GM10248 (cell line): ENCODE measurements around the gene TAF11L3.
"Not testable (repeated sequence)": the region's sequence is repeated elsewhere in the genome, so short reads cannot be mapped to it uniquely, and the experiment has no call there.

Experiments used
- CTCF ChIA-PET: fragments of 300-600 bp; sonication (Branson Sonifier 250); formaldehyde crosslinking; extraction: SDS; loops from one replicate; lab custom pipeline; 2021; ENCODE audit warnings: antibody characterized with exemption; lab: Yijun Ruan, JAX
- POLR2A ChIA-PET: fragments of 350-650 bp; sonication (Branson Sonifier 250); formaldehyde crosslinking; extraction: SDS; loops from one replicate; lab custom pipeline; 2020; ENCODE audit warnings: antibody characterized with exemption; lab: Yijun Ruan, JAX
- DNase-seq: peaks from one replicate; pipeline ENCODE4 v3.0.0; 2012; ENCODE audit errors: extremely low spot score
- CTCF ChIP-seq: IDR thresholded peaks from 2 replicates; pipeline ENCODE4 v1.5.1; 2012; ENCODE audit warnings: mild to moderate bottlenecking, low read depth; ENCODE audit errors: extremely low read depth, missing control alignments, control extremely low read depth

Gene TAF11L3

DNA sequence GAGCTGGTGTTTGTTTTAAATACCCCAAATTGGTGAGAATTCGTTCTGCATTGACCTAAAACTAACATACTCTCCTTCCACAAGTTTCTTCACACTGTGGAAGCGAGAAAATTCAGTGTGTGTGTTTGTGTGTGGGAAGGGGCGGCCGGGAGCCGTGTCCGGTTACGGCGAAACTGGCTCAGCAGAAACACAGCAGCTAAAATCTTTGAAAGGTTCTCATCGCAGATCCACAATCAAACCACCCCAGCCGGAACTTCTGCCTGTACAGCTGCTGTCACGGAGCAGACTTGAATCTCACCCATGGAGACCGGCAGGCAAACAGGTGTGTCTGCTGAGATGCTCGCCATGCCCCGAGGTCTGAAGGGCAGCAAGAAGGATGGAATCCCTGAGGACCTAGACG is at the start of gene TAF11L3:
Gene TAF11L3, plus strand, starts transcription at position 301 of the 400 bp plus-strand sequence.
- CTCF ChIA-PET, DNase-seq, POLR2A ChIA-PET: not testable (repeated sequence)

DNA sequence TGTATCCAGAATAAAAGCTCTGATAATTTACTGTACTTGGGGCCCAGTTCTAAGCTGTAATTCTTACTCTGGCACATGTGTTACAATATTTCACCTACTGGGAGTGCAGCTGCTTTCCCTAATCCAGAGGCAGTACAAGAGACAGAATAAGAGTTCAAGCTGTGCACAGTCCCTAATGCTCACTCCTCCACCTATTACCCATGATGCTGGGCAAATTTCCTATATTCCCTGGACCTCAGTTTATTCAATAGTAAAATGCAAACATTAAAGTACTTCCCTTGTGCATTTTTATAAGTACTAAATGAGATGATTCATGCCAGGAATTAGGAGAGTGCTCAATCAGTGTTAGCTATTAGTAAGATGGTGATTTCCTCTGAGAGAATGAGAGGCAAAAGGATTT is 48.1 kb upstream of the TAF11L3 start:
- ChIA-PET CTCF (interaction anchor here (0.9 to 4.0 kb wide), 2 partner anchors 15 to 254 kb away, joined by 3 to 15 read pairs; no protein-coding TSS in a partner anchor), POLR2A (no interaction called here)
- DNase-seq, result no peak
- TF ChIP-seq CTCF, result no peak

DNA sequence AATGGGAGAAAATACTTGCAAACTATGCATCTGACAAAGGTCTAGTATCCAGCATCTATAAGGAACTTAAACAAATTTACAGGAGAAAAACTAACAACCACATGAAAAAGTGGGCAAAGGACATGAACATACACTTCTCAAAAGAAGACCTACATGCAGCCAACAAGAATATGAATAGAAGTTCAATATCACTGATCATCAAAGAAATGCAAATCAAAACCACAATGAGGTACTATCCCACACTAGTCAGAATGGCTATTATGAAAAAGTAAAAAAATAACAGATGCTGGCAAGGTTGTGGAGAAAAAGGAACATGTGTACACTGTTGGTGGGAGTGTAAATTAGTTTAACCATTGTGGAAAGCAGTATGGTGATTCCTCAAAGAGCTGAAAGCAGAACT is 43.1 kb upstream of the TAF11L3 start:
- POLR2A ChIA-PET, DNase-seq, CTCF ChIA-PET: not testable (repeated sequence)

GRCh38 chr5:17477043-17477442 is 41.1 kb upstream of the TAF11L3 start:
- no peak for TF ChIP-seq CTCF
- no peak for DNase-seq
- ChIA-PET CTCF (no interaction called here), POLR2A (no interaction called here)

GRCh38 chr5:17477573-17478265 is 40.4 kb upstream of the TAF11L3 start:
- TF ChIP-seq CTCF, result no peak
- CTCF ChIA-PET, result no interaction called here
- POLR2A ChIA-PET, result no interaction called here
- no peak for DNase-seq

GRCh38 chr5:17481378-17481777 is 36.8 kb upstream of the TAF11L3 start:
- CTCF ChIA-PET, result interaction anchor here (1.4 kb wide), 1 partner anchor 15 kb away, joined by 3 read pairs; no protein-coding TSS in a partner anchor
- TF ChIP-seq CTCF, result no peak
- POLR2A ChIA-PET, result no interaction called here
- no peak for DNase-seq

DNA sequence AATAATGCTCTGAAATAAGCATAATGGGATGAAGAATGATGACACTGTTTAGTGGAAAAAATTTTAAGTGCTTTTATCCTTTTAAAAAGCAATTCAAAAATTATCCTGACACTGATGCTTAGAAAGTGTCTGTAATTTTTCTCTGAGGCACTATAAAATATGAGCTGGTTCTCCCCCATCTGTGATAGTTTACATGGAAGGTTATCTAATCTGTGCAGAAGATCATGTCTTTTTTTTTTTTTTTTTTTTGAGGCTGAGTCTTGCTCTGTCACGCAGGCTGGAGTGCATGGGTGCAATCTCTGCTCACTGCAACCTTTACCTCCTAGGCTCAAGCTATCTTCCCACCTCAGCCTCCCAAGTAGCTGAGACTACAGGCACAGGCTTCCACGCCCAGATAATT is 35.4 kb upstream of the TAF11L3 start:
- POLR2A ChIA-PET, result no interaction called here
- TF ChIP-seq CTCF, result no peak
- DNase-seq, result no peak
- CTCF ChIA-PET, result no interaction called here

DNA sequence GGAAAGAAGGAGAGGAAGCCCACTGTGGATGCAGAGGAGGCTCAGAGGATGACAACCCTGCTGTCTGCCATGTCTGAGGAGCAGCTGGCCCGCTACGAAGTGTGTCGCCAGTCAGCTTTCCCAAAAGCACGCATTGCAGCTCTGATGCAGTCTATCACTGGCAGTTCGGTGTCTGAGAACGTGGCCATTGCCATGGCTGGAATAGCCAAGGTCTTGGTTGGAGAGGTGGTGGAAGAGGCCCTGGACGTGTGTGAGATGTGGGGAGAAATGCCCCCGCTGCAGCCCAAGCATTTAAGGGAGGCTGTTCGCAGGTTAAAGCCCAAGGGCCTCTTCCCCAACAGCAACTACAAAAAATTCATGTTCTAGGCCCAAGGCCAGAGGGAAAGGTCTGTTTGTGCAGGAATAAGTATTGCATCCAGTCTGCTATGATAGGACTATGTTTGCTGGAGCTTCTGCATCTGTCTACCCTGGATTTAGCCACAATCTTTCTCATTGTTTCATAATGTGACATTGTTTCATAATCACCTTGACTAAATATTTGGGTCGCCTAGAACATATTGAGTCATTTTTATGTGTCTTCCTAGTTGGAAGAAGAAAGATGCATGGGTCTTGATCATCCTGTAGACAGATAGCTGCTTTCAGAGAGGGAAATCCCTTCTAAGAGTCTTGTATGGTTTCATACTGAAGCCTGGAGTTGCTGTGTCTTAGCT is 31.5 kb upstream of the TAF11L3 start:
- DNase-seq, result not testable (repeated sequence)

More for the DNA sequence above, 31.5 kb upstream of the TAF11L3 start:
- POLR2A ChIA-PET, CTCF ChIA-PET: not testable (repeated sequence)
